H9 (cell line): Measurements from ENCODE around the gene ACBD6. TPM values are rescaled to one million over a fixed set of nuclear protein-coding genes. Genes with fewer than 3 reads are reported as not detected.

Experiments used
- DNase-seq: peaks from one replicate; pipeline ENCODE4 v3.0.0-alpha.2; 2017
- H2AFZ ChIP-seq: one replicate; pipeline ENCODE4 v1.6.1; 2013; ENCODE audit warnings: mild to moderate bottlenecking, low read length, control low read depth, moderate library complexity
- H2AK5ac ChIP-seq: 2 replicates; pipeline ENCODE4 v1.6.1; 2013; ENCODE audit warnings: low read length, control low read depth, mixed read lengths; ENCODE audit not compliant: insufficient read length
- H2BK120ac ChIP-seq: one replicate; pipeline ENCODE4 v1.6.1; 2013; ENCODE audit warnings: low read depth, mild to moderate bottlenecking, low read length, control low read depth, inconsistent platforms; ENCODE audit not compliant: poor library complexity, severe bottlenecking
- H2BK12ac ChIP-seq: 2 replicates; pipeline ENCODE4 v1.6.1; 2013; ENCODE audit warnings: low read length, control low read depth, mixed read lengths, low read depth; ENCODE audit not compliant: insufficient read length
- H2BK15ac ChIP-seq: 2 replicates; pipeline ENCODE4 v1.6.1; 2013; ENCODE audit warnings: low read depth, low read length, control low read depth
- H2BK20ac ChIP-seq: one replicate; pipeline ENCODE4 v1.6.1; 2013; ENCODE audit warnings: low read depth, mild to moderate bottlenecking, low read length, control low read depth, inconsistent platforms; ENCODE audit not compliant: poor library complexity, severe bottlenecking
- H2BK5ac ChIP-seq: 2 replicates; pipeline ENCODE4 v1.6.1; 2013; ENCODE audit warnings: low read length, control low read depth, mixed read lengths; ENCODE audit not compliant: insufficient read length
- H3K14ac ChIP-seq: 2 replicates; pipeline ENCODE4 v1.6.1; 2013; ENCODE audit warnings: low read length, control low read depth; ENCODE audit not compliant: insufficient read depth
- H3K18ac ChIP-seq: 2 replicates; pipeline ENCODE4 v1.6.1; 2013; ENCODE audit warnings: low read depth, mild to moderate bottlenecking, mixed read lengths, low read length, control low read depth; ENCODE audit not compliant: insufficient read length
- H3K23ac ChIP-seq: 2 replicates; pipeline ENCODE4 v1.6.1; 2013; ENCODE audit warnings: low read length, control low read depth, mixed read lengths, low read depth; ENCODE audit not compliant: insufficient read length
- H3K23me2 ChIP-seq: 2 replicates; pipeline ENCODE4 v1.6.1; 2013; ENCODE audit warnings: low read depth, mild to moderate bottlenecking, mixed read lengths, low read length, control low read depth; ENCODE audit not compliant: insufficient read length, poor library complexity, severe bottlenecking
- H3K27ac ChIP-seq: 2 replicates; pipeline ENCODE4 v1.5.1; 2013; ENCODE audit warnings: low read length, control low read depth, mixed read lengths, low read depth; ENCODE audit not compliant: insufficient read length
- H3K27me3 ChIP-seq: 2 replicates; pipeline ENCODE4 v1.6.1; 2013; ENCODE audit warnings: low read length, control low read depth, inconsistent platforms; ENCODE audit not compliant: insufficient read depth
- H3K4ac ChIP-seq: 2 replicates; pipeline ENCODE4 v1.6.1; 2013; ENCODE audit warnings: low read depth, mild to moderate bottlenecking, control low read depth, inconsistent platforms, low read length, moderate library complexity
- H3K4me1 ChIP-seq: 2 replicates; pipeline ENCODE4 v1.6.1; 2013; ENCODE audit warnings: low read length, control low read depth, inconsistent platforms; ENCODE audit not compliant: insufficient read depth
- H3K4me2 ChIP-seq: 2 replicates; pipeline ENCODE4 v1.6.1; 2013; ENCODE audit warnings: low read length, control low read depth, mixed read lengths; ENCODE audit not compliant: insufficient read length, insufficient read depth
- H3K56ac ChIP-seq: 2 replicates; pipeline ENCODE4 v1.6.1; 2013; ENCODE audit warnings: low read depth, mild to moderate bottlenecking, mixed read lengths, low read length, control low read depth; ENCODE audit not compliant: insufficient read length
- H3K79me1 ChIP-seq: 2 replicates; pipeline ENCODE4 v1.6.1; 2013; ENCODE audit warnings: low read depth, mild to moderate bottlenecking, moderate library complexity, low read length, control low read depth, inconsistent platforms; ENCODE audit not compliant: insufficient read depth, poor library complexity, severe bottlenecking
- H3K79me2 ChIP-seq: 2 replicates; pipeline ENCODE4 v1.6.1; 2013; ENCODE audit warnings: low read length, control low read depth, inconsistent platforms; ENCODE audit not compliant: insufficient read depth
- H3K9ac ChIP-seq: 2 replicates; pipeline ENCODE4 v1.6.1; 2013; ENCODE audit warnings: low read length, control low read depth, mixed read lengths; ENCODE audit not compliant: insufficient read length; ENCODE audit errors: extremely low read depth
- H3K9me3 ChIP-seq: one replicate; pipeline ENCODE4 v1.6.1; 2013; ENCODE audit warnings: low read depth, low read length, inconsistent platforms; ENCODE audit not compliant: control insufficient read depth
- H3T11ph ChIP-seq: one replicate; pipeline ENCODE4 v1.6.1; 2013; ENCODE audit warnings: mild to moderate bottlenecking, low read length, control low read depth, inconsistent platforms
- H4K20me1 ChIP-seq: one replicate; pipeline ENCODE4 v1.6.1; 2013; ENCODE audit not compliant: control insufficient read depth, insufficient read length, insufficient read depth
- H4K5ac ChIP-seq: 2 replicates; pipeline ENCODE4 v1.6.1; 2013; ENCODE audit warnings: low read depth, mild to moderate bottlenecking, mixed read lengths, low read length, control low read depth; ENCODE audit not compliant: insufficient read length
- H4K8ac ChIP-seq: replicated peaks from 2 replicates; pipeline ENCODE4 v1.6.1; 2013; ENCODE audit warnings: low read length, control low read depth, mixed read lengths, low read depth; ENCODE audit not compliant: insufficient read length
- H4K91ac ChIP-seq: 2 replicates; pipeline ENCODE4 v1.6.1; 2013; ENCODE audit warnings: low read depth, mild to moderate bottlenecking, moderate library complexity, mixed read lengths, low read length, control low read depth; ENCODE audit not compliant: insufficient read length
- H3K27ac Mint-ChIP-seq, 3 experiments: 2 replicates in 2 of 3; 3 replicates in 1 of 3; pipeline ENCODE4 v1.8.0; 2020 to 2021; ENCODE audit warnings: mixed read lengths in 3 of 3, mild to moderate bottlenecking in 1 of 3, moderate library complexity in 1 of 3
- H3K27me3 Mint-ChIP-seq: 2 replicates; pipeline ENCODE4 v1.8.0; 2021; ENCODE audit warnings: low read depth, mild to moderate bottlenecking, moderate library complexity, mixed read lengths
- H3K36me3 Mint-ChIP-seq, 3 experiments: 2 replicates in 2 of 3; 3 replicates in 1 of 3; pipeline ENCODE4 v1.8.0; 2020 to 2021; ENCODE audit warnings: low read depth in 3 of 3, mixed read lengths in 3 of 3; ENCODE audit not compliant: insufficient read depth in 1 of 3
- H3K4me1 Mint-ChIP-seq, 2 experiments: 2 replicates each; pipeline ENCODE4 v1.8.0; 2020; ENCODE audit warnings: mixed read lengths in 2 of 2
- H3K4me3 Mint-ChIP-seq, 2 experiments: 2 replicates in 1 of 2; 3 replicates in 1 of 2; pipeline ENCODE4 v1.8.0; 2020 to 2021; ENCODE audit warnings: mild to moderate bottlenecking in 2 of 2, mixed read lengths in 2 of 2, moderate library complexity in 1 of 2
- H3K9me3 Mint-ChIP-seq, 2 experiments: 2 replicates in 1 of 2; 3 replicates in 1 of 2; pipeline ENCODE4 v1.8.0; 2020; ENCODE audit warnings: mild to moderate bottlenecking in 2 of 2, mixed read lengths in 2 of 2, moderate library complexity in 1 of 2
- WGBS: extraction: QIAGEN DNeasy Blood & Tissue Kit; methylation state at CpG from one replicate; pipeline ENCODE4 v1.1.7; 2013; ENCODE audit warnings: missing lambda C conversion rate, low lambda C conversion rate, mixed read lengths; ENCODE audit not compliant: insufficient read length; ENCODE audit errors: extremely low coverage; 5-methylcytosine and 5-hydroxymethylcytosine counted together
- total RNA-seq: library from RNA; stranded (reverse); gene quantifications from 2 replicates; pipeline ENCODE4 v1.2.1, GENCODE V29; 2021
- TF ChIP-seq, protein P1 (sequence below): fragments of 200-600 bp; sonication (generic); conservative IDR thresholded peaks from 3 replicates; pipeline ENCODE4 v1.8.0; 2021; ENCODE audit warnings: antibody characterized with exemption, mild to moderate bottlenecking

Gene ACBD6
- total RNA-seq, 1 experiment from 2014 or later = 51.4 TPM

DNA sequence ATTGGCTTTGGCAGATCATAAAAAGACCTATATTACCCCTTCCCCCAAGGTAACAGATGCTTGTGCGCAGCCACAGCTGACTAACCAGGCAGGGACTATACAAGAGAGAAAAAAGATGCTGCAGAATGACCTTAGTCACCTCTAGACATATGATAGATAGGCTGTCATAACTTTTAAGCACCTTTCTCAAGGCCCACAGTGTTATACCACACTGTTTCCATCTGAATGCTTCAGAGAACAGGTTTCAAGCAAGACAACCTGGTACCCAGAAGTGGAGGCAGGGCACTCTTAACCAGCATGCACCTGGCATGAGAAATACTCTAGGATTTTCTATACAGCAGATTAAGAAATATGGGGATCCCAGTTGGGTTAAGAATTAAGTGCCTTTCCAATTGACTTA, 43.6 kb upstream of the ACBD6 start:
- Histone ChIP-seq H2BK120ac (no peak overlapping the region), H4K8ac (no peak overlapping the region), H3K18ac (no peak overlapping the region), H3K23me2 (no peaks in the 10 kb centered on the region), H3K9me3 (no peaks in the 10 kb centered on the region), H3T11ph (no peak overlapping the region), H3K27me3 (no peaks in the 10 kb centered on the region), H3K23ac (no peak overlapping the region), H3K4me2 (no peak overlapping the region), H3K14ac (no peak overlapping the region), H4K20me1 (no peaks in the 10 kb centered on the region), H3K9ac (no peak overlapping the region), H2BK12ac (no peak overlapping the region), H2BK15ac (no peak overlapping the region), H4K91ac (no peak overlapping the region), H2BK20ac (no peak overlapping the region), H2BK5ac (no peak overlapping the region), H3K4me1 (peaks cover 4% of the 10 kb centered on the region; the same call in 1 of the 2 replicates), H2AFZ (no peak overlapping the region), H3K79me2 (no peaks in the 10 kb centered on the region), H3K27ac (no peak overlapping the region), H4K5ac (no peak overlapping the region), H3K4ac (no peak overlapping the region), H3K56ac (no peak overlapping the region), H3K79me1 (no peaks in the 10 kb centered on the region), H2AK5ac (no peak overlapping the region)
- no peak for DNase-seq
- Mint-ChIP-seq H3K9me3 (no peaks in the 10 kb centered on the region), H3K4me3 (no peak overlapping the region), H3K27me3 (no peaks in the 10 kb centered on the region; the same call in 1 of the 2 replicates), H3K36me3 (no peaks in the 10 kb centered on the region), H3K4me1 (peaks cover 13% of the 10 kb centered on the region in 2 experiments), H3K27ac (no peak overlapping the region)
- TF ChIP-seq, protein P1, sequence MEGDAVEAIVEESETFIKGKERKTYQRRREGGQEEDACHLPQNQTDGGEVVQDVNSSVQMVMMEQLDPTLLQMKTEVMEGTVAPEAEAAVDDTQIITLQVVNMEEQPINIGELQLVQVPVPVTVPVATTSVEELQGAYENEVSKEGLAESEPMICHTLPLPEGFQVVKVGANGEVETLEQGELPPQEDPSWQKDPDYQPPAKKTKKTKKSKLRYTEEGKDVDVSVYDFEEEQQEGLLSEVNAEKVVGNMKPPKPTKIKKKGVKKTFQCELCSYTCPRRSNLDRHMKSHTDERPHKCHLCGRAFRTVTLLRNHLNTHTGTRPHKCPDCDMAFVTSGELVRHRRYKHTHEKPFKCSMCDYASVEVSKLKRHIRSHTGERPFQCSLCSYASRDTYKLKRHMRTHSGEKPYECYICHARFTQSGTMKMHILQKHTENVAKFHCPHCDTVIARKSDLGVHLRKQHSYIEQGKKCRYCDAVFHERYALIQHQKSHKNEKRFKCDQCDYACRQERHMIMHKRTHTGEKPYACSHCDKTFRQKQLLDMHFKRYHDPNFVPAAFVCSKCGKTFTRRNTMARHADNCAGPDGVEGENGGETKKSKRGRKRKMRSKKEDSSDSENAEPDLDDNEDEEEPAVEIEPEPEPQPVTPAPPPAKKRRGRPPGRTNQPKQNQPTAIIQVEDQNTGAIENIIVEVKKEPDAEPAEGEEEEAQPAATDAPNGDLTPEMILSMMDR = no peak
- whole genome bisulfite sequencing = no CpG with 5 or more reads among the region's 1 CpG
